Trophoblast cell (in vitro differentiated cells and primary cell): ENCODE results near the gene MAGI2.

Source experiments
- DNase-seq, 2 donors: peaks; one replicate each; pipeline ENCODE4 v3.0.0-alpha.2; 2016
- H2AFZ ChIP-seq: 2 replicates; pipeline ENCODE4 v1.6.1; 2013; ENCODE audit warnings: low read length, moderate library complexity, mild to moderate bottlenecking; ENCODE audit not compliant: insufficient read depth, poor library complexity
- H2AK5ac ChIP-seq: 2 replicates; pipeline ENCODE4 v1.6.1; 2013; ENCODE audit warnings: mild to moderate bottlenecking, low read length
- H2BK120ac ChIP-seq: 2 replicates; pipeline ENCODE4 v1.6.1; 2013; ENCODE audit warnings: low read length, mild to moderate bottlenecking, moderate library complexity; ENCODE audit not compliant: insufficient read depth, poor library complexity
- H2BK12ac ChIP-seq: 2 replicates; pipeline ENCODE4 v1.6.1; 2013; ENCODE audit warnings: mild to moderate bottlenecking, low read length, moderate library complexity
- H2BK5ac ChIP-seq: 2 replicates; pipeline ENCODE4 v1.6.1; 2013; ENCODE audit warnings: low read length, low read depth, moderate library complexity, mild to moderate bottlenecking; ENCODE audit not compliant: poor library complexity
- H3K14ac ChIP-seq: 2 replicates; pipeline ENCODE4 v1.6.1; 2013; ENCODE audit warnings: mild to moderate bottlenecking, low read length
- H3K18ac ChIP-seq: 2 replicates; pipeline ENCODE4 v1.6.1; 2013; ENCODE audit warnings: mild to moderate bottlenecking, low read length
- H3K23ac ChIP-seq: 2 replicates; pipeline ENCODE4 v1.6.1; 2013; ENCODE audit warnings: low read length
- H3K27ac ChIP-seq: 2 replicates; pipeline ENCODE4 v1.5.1; 2013; ENCODE audit warnings: low read depth, mild to moderate bottlenecking, inconsistent platforms, low read length, moderate library complexity
- H3K27me3 ChIP-seq: 2 replicates; pipeline ENCODE4 v1.6.1; 2013; ENCODE audit warnings: inconsistent platforms, mild to moderate bottlenecking, low read length, moderate library complexity; ENCODE audit not compliant: insufficient read depth
- H3K36me3 ChIP-seq, 2 experiments: 1 replicate in 1 of 2; 2 replicates in 1 of 2; pipeline ENCODE4 v1.6.1; 2013; ENCODE audit warnings: low read length in 2 of 2, mild to moderate bottlenecking in 2 of 2, moderate library complexity in 1 of 2; ENCODE audit not compliant: insufficient read depth in 2 of 2, control insufficient read depth in 1 of 2
- H3K4ac ChIP-seq: 2 replicates; pipeline ENCODE4 v1.6.1; 2013; ENCODE audit warnings: low read depth, mild to moderate bottlenecking, low read length, moderate library complexity
- H3K4me1 ChIP-seq, 2 experiments: 1 replicate in 1 of 2; 2 replicates in 1 of 2; pipeline ENCODE4 v1.6.1; 2013; ENCODE audit warnings: low read length in 2 of 2, mild to moderate bottlenecking in 2 of 2, moderate library complexity in 1 of 2; ENCODE audit not compliant: insufficient read depth in 2 of 2, control insufficient read depth in 1 of 2
- H3K4me2 ChIP-seq: 2 replicates; pipeline ENCODE4 v1.6.1; 2013; ENCODE audit warnings: inconsistent platforms, mild to moderate bottlenecking, low read length, moderate library complexity
- H3K4me3 ChIP-seq: 2 replicates; pipeline ENCODE4 v1.5.1; 2013; ENCODE audit warnings: mild to moderate bottlenecking, low read depth, low read length, inconsistent platforms
- H3K79me1 ChIP-seq: one replicate; pipeline ENCODE4 v1.6.1; 2013; ENCODE audit warnings: low read length
- H3K79me2 ChIP-seq: 2 replicates; pipeline ENCODE4 v1.6.1; 2013; ENCODE audit warnings: low read length, mild to moderate bottlenecking; ENCODE audit not compliant: control insufficient read depth, insufficient read depth, poor library complexity
- H3K9ac ChIP-seq: 2 replicates; pipeline ENCODE4 v1.6.1; 2013; ENCODE audit warnings: mild to moderate bottlenecking, low read length
- H3K9me3 ChIP-seq: 2 replicates; pipeline ENCODE4 v1.6.1; 2013; ENCODE audit warnings: low read depth, mild to moderate bottlenecking, control low read depth, inconsistent platforms, low read length; ENCODE audit not compliant: insufficient read depth
- H4K12ac ChIP-seq: 2 replicates; pipeline ENCODE4 v1.6.1; 2013; ENCODE audit warnings: low read depth, mild to moderate bottlenecking, low read length, moderate library complexity
- H4K8ac ChIP-seq: 2 replicates; pipeline ENCODE4 v1.6.1; 2013; ENCODE audit warnings: low read depth, mild to moderate bottlenecking, low read length, moderate library complexity
- H4K91ac ChIP-seq: one replicate; pipeline ENCODE4 v1.6.1; 2013; ENCODE audit warnings: low read depth, mild to moderate bottlenecking, low read length, moderate library complexity
- WGBS: extraction: QIAGEN DNeasy Blood & Tissue Kit; methylation state at CpG from one replicate; pipeline ENCODE4 v1.1.7; 2013; ENCODE audit warnings: missing lambda C conversion rate; ENCODE audit not compliant: insufficient read length, insufficient coverage; ENCODE audit errors: extremely low coverage; 5-methylcytosine and 5-hydroxymethylcytosine counted together

The MAGI2 gene

DNA sequence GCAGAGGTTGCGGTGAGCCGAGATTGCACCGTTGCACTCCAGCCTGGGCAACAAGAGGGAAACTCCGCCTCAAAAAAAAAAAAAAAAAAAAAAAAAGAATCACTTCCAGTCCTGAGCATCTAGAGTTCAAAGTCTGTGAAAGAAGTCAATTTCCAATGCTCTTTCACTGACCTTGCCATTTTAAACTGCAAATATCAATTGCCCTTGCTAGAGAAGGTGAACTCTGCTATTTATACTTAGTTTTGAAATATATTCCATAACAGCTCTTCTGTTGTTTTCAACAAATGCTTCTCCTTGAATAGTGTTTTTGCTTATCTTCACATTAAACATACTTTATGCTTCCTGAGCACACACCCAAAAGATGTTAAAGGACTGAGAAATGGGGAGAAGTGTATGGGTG, 1323.6 kb downstream of the MAGI2 start:
- Histone ChIP-seq H3K4ac (no peak overlapping the region), H3K14ac (no peak overlapping the region), H3K9ac (no peak overlapping the region), H2BK12ac (no peak overlapping the region), H2BK5ac (no peak overlapping the region), H4K8ac (no peak overlapping the region), H3K79me1 (no peaks in the 10 kb centered on the region), H3K4me3 (no peak overlapping the region), H3K36me3 (no peaks in the 10 kb centered on the region), H2BK120ac (no peak overlapping the region), H2AK5ac (no peak overlapping the region), H3K4me2 (no peak overlapping the region), H3K27ac (no peak overlapping the region), H3K79me2 (no peaks in the 10 kb centered on the region), H2AFZ (no peak overlapping the region), H3K9me3 (no peaks in the 10 kb centered on the region), H4K12ac (no peak overlapping the region), H3K4me1 (no peaks in the 10 kb centered on the region), H3K18ac (no peak overlapping the region), H4K91ac (no peak overlapping the region), H3K23ac (no peak overlapping the region), H3K27me3 (no peaks in the 10 kb centered on the region)
- no peak for DNase-seq
- WGBS: no CpG with 5 or more reads among the region's 4 CpGs

DNA sequence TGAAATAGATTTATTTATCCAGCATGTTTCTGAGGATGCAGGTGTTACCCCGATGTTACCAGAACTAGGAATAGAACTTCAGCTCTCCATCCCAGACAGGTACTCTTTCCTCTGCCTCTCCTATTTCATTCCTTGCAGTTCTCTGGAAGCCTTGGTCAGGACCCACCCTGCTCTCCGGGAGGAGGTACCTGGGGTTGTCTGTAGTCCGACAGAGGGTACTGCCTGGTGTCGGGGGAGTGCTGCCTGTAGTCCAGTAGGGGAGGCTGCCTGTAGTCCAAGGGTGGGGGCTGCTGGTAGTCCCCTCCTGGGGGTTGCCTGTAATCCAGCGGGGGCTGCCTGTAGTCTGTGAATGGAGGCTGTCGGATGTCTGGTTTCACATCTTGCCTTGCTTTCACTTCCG, 1326.5 kb downstream of the MAGI2 start:
- H3K79me2 ChIP-seq: no peaks in the 10 kb centered on the region
- no peak overlapping the region for H3K4ac ChIP-seq
- H3K18ac ChIP-seq: no peak overlapping the region
- no peak overlapping the region for H3K9ac ChIP-seq
- H3K14ac ChIP-seq: no peak overlapping the region
- no peak overlapping the region for H2BK120ac ChIP-seq
- no peaks in the 10 kb centered on the region for H3K9me3 ChIP-seq
- H2AK5ac ChIP-seq: no peak overlapping the region
- H3K27me3 ChIP-seq: no peaks in the 10 kb centered on the region
- no peak overlapping the region for H2AFZ ChIP-seq
- no CpG with 5 or more reads among the region's 7 CpGs for WGBS
- no peak overlapping the region for H2BK12ac ChIP-seq
- no peaks in the 10 kb centered on the region for H3K79me1 ChIP-seq
- H4K91ac ChIP-seq: no peak overlapping the region
- no peak overlapping the region for H4K8ac ChIP-seq
- H3K4me1 ChIP-seq: no peaks in the 10 kb centered on the region
- no peak overlapping the region for H4K12ac ChIP-seq
- H3K27ac ChIP-seq: no peak overlapping the region
- DNase-seq: no peak
- no peak overlapping the region for H3K23ac ChIP-seq
- H3K36me3 ChIP-seq: no peaks in the 10 kb centered on the region
- no peak overlapping the region for H3K4me2 ChIP-seq
- no peak overlapping the region for H3K4me3 ChIP-seq
- H2BK5ac ChIP-seq: no peak overlapping the region

DNA sequence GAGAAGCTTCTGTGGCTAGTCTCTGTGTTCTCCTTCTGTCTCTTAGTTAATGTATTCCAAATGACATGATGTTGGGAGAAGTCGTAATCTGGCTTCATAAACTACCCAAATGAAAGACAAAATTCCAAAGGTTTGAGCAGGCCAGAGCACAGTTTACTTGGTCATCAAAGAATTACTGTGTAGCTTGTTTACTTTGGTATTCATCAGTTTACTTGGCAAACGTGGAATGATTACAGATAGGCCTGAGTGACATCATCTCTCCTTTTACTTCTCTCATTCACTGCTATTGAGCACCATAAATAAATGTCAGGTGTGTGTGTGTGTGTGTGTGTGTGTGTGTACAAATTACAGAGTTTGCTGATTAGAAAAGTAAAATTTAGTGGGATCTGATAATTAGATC, 1327.6 kb downstream of the MAGI2 start:
- no CpG with 5 or more reads among the region's 2 CpGs for WGBS
- no peak overlapping the region for H2BK120ac ChIP-seq
- no peak overlapping the region for H2BK5ac ChIP-seq
- no peak overlapping the region for H3K18ac ChIP-seq
- no peak overlapping the region for H3K27ac ChIP-seq
- H3K4me3 ChIP-seq: no peak overlapping the region
- H3K79me2 ChIP-seq: no peaks in the 10 kb centered on the region
- H3K36me3 ChIP-seq: no peaks in the 10 kb centered on the region
- no peak overlapping the region for H3K14ac ChIP-seq
- no peak overlapping the region for H2AK5ac ChIP-seq
- H3K4me1 ChIP-seq: no peaks in the 10 kb centered on the region
- no peak overlapping the region for H4K8ac ChIP-seq
- H4K91ac ChIP-seq: no peak overlapping the region
- H3K4me2 ChIP-seq: no peak overlapping the region
- H2AFZ ChIP-seq: no peak overlapping the region
- H3K23ac ChIP-seq: no peak overlapping the region
- H4K12ac ChIP-seq: no peak overlapping the region
- DNase-seq: no peak
- H3K9me3 ChIP-seq: no peaks in the 10 kb centered on the region
- H3K9ac ChIP-seq: no peak overlapping the region
- no peak overlapping the region for H2BK12ac ChIP-seq
- H3K4ac ChIP-seq: no peak overlapping the region
- no peaks in the 10 kb centered on the region for H3K79me1 ChIP-seq
- no peaks in the 10 kb centered on the region for H3K27me3 ChIP-seq

DNA sequence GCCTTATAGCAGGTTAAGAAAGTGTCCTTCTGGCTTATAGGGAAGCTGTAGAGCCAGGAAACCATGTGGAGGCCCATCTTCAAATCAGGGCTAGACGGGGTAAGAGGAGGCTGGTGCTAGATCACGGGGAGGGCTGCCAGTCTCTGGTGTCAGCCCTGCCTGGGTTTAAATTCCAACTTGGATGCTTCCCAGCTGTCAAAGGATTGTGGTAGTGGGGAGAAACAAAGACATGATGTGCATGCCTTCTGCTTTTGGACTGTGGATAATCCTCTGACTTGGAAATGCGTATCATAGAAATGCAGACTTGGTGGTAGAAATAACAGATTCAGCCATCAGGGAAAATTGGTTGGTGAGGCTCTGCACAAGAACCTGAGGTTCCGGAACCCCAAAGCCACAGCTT, 1329.3 kb downstream of the MAGI2 start:
- no peak for DNase-seq
- Histone ChIP-seq H3K27ac (no peak overlapping the region), H4K91ac (no peak overlapping the region), H2AFZ (no peak overlapping the region), H4K8ac (no peak overlapping the region), H3K23ac (no peak overlapping the region), H3K9ac (no peak overlapping the region), H2BK12ac (no peak overlapping the region), H3K4me2 (no peak overlapping the region), H3K4me1 (no peaks in the 10 kb centered on the region), H2BK120ac (no peak overlapping the region), H3K27me3 (no peaks in the 10 kb centered on the region), H4K12ac (no peak overlapping the region), H3K14ac (no peak overlapping the region), H2AK5ac (no peak overlapping the region), H2BK5ac (no peak overlapping the region), H3K4ac (no peak overlapping the region), H3K9me3 (no peaks in the 10 kb centered on the region), H3K18ac (no peak overlapping the region), H3K4me3 (no peak overlapping the region), H3K79me1 (no peaks in the 10 kb centered on the region), H3K79me2 (no peaks in the 10 kb centered on the region), H3K36me3 (no peaks in the 10 kb centered on the region)
- no CpG with 5 or more reads among the region's 4 CpGs for WGBS
